Measurements from ENCODE around the gene STRBP.

GRCh38 chr9:123129423-123129822, 139.0 kb downstream of the STRBP start:
- TF ChIP-seq CTCF (conservative IDR thresholded peaks at IDR 0.05): no peak
- TF ChIP-seq ZFX (IDR thresholded peaks at IDR 0.05): no peak
